Sciatic nerve (tissue), 2 donors: ENCODE measurements around the gene TICAM1. TPM values are rescaled to one million over a fixed set of nuclear protein-coding genes. Genes with fewer than 3 reads are reported as not detected.
"Not testable (repeated sequence)": the region's sequence is repeated elsewhere in the genome, so short reads cannot be mapped to it uniquely, and the experiment has no call there.

ENCODE experiments used
- ATAC-seq: fragments of 200-7000 bp; cut with Tn5 transposase; one replicate; pipeline ENCODE4 v1.9.1; 2020; ENCODE audit warnings: mild to moderate bottlenecking, moderate library complexity
- DNase-seq: peaks from one replicate; pipeline ENCODE4 v3.0.0-alpha.2; 2020; ENCODE audit warnings: low spot score
- intact Hi-C: fragments of 100-400 bp; cut with DNase I; formaldehyde crosslinking; loops from one replicate; pipeline ENCODE4 v1.14.2; 2022
- microRNA-seq: library from miRNA; unstranded; fragments of <30 nt; microRNA quantifications from one replicate; pipeline ENCODE4 v1.2.0, GENCODE V29; 2020
- total RNA-seq: library from RNA; stranded (reverse); fragmentation: NEBNext Ultra II Directional; extraction: Animal tissue kit (Norgen Biotek cat#: 25700); gene quantifications from one replicate; pipeline ENCODE4 v1.2.1, GENCODE V29; 2021
- donor health status: DM: no; HTN: no; CAD: no.
- donor health status: DM: no; HTN: no; CAD: no.

Gene TICAM1
- total RNA-seq, 1 donor from 2014 or later, result 10.8 TPM

DNA sequence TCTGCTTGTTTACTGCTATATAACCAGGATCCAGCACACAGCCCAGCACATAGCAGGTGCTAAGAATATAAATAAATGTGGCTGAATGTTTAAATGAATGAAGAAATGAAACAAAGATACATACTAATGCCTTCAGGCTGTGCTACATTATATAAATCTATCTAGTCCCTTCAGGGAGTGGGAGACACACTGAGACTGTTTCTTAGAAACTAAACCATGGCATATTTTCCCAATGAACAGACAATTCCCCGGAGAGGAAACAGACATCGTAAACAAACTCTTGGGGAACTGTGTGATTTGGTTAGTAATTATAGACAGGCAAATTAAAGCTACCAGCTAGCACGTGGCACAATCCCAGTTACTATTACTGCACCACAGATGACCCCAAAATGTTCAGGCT is 49.7 kb downstream of the TICAM1 start:
- no peak for DNase-seq
- intact Hi-C loops, result no loop called here
- ATAC-seq, result no peak

DNA sequence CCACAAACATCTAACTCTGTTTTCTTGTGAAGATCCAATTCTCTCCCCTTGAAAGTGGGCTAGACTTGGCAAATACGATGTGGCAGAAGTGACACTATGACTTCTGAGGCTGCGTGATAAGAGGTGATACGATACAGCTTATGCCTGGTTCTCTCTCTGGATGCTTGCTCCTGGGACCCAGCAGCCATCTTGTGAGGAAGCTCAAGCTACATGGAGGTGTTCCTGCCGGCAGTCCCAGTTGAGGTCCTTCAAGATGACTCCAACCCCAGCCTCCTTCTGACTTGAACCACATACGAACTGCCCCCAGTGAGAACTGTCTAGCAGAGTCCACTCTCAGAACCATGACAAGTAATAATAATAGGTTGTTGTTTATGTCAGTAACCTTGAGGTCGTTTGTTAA is 50.7 kb downstream of the TICAM1 start:
- DNase-seq, result no peak
- ATAC-seq, result no peak
- intact Hi-C loops, result no loop called here

DNA sequence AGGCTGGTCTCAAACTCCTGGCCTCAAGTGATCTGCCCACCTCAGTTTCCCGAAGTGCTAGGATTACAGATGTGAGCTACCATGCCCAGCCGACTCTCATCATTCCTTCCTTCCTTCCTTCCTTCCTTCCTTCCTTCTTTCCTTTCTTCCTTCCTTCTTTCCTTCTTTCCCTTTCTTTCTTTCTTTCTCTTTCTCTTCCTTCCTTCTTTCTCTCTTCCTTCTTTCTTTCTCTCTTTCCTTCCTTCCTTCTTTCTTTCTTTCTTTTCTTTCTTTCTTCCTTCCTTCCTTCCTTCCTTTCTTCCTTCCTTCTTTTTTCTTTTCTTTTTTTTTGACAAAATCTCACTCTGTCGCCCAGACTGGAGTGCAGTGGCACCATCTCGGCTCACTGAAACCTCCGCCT is 53.4 kb downstream of the TICAM1 start:
- intact Hi-C loops, ATAC-seq: not testable (repeated sequence)

DNA sequence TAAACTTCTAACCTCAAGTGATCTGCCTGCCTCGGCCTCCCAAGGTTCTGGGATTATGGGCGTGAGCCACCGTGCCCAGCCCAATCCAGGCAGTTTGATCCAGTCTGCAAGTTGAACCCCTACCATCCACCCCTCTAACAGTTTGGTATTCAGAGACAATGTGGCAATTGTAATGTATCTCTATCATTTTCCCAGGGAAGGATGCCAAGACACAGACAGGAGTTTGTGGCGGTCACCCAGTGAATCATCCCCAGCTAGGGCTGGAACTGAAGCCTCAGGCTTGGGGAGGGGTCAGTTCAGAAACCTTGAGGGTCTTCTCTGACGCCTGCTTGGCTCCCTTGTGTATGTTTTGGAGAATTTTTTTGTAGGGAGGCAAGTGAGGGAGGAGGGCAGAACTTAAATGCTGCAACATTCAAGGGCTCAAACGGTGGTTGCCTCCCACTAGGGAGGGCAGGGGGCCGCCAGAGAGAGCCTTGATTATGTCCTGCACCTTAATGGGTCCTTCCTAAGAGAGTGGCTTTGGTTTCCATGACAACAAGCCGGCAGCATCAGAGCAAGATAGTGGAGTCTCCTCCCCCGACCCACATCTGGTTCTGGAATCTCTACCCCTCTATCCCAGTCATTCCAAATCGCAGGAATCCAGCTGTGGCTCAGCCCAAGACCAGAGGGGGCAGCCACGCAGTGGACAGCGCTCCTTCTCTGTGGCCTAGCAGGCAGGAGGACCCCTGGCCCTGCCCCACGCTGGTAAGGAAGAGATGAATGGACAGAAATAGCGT is 54.9 kb downstream of the TICAM1 start:
- ATAC-seq (no peak), DNase-seq (no peak)
- intact Hi-C loops, result no loop called here

More for the DNA sequence above, 53.4 kb downstream of the TICAM1 start:
- not testable (repeated sequence) for DNase-seq

DNA sequence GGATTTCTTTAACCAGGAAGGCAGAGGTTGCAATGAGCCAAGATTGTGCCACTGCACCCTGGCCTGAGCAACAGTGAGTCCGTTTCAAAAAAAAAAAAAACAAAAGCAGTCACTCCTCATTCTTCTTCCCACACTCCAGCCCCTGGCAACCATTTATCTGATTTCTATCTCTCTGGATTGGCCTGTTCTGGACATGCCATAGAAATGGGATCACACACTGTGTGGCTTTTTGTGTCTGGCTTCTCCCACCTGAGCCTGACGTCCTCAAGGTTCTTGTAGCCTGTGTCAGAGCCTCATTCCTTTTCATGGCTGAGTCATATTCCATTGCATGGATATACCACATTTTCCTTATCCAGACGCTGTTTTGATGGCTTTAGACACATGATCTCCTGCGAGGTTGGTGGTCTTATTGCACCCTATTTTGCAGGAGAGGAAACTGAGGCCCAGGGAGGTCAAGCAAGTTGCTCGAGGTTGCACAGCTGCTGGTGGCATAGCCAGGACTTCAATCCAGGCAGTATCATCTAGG is 55.8 kb downstream of the TICAM1 start:
- no peak for DNase-seq
- no peak for ATAC-seq
- intact Hi-C loops, result no loop called here

DNA sequence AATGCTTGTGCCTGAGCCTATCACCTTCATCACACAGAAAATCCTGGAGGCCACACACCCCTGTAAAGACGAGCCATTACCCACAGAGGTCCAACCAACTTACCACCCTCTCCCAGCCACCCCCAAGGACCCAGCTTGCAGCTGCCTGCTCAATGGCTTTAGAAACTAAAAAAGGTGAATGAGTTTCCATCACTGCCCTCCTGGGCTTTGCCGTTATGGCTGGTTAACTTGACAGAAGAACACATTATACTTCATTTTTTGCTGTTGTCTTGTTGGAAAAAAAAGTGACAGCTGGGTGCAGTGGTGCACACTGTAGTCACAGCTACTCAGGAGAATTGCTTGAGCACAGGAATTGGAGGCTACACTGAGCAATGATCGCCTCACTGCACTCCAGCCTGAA is 57.4 kb downstream of the TICAM1 start:
- intact Hi-C loops, result no loop called here
- ATAC-seq, result no peak

DNA sequence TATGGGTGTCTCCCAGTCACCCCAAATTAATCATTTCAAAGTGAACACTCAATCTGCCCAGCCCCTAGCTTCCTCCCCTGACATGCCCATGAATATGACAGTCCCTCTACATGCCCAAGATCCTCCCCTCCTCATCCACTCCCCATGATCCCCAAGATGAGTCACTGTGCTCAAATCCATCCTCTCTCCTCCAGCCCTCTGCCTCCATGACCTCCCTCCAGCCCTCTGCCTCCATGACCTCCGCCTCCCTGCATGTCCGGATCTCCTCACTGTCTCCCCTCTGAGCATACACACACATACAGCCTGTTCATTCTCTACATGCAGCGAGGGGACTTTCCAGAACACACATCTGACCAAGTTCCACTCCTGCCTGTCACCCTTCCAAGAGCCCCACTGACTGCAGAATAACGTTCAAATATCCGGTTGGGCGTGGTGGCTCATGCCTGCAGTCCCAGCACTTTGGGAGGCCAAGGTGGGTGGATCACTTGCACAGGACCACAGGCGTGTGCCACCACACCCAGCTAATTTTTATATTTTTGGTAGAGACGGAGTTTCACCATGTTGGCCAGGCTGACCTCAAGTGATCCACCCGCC is 58.4 kb downstream of the TICAM1 start:
- intact Hi-C loops, result no loop called here
- ATAC-seq, result no peak

More for the DNA sequence above, 57.4 kb downstream of the TICAM1 start:
- DNase-seq, result no peak

DNA sequence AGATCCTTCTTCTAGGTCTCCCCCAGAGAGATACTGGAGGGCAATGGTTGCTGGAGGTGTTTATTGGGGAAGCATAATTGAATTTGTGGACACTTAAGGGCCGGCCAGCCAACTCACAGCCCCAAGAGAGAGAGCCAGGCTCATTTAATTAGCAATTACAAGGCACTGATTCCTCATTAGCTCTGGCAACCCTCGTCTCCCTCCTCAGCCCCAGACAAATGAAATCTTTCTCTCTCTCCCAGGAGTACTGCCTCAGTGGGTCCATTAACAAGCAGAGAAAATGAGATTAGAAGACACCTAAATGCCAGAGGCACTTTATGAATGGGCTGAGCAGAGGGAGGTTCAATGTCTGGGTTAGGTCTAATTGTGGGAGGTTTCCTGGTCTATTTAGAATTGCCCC is 58.9 kb downstream of the TICAM1 start:
- DNase-seq (no peak), ATAC-seq (no peak)
- intact Hi-C loops, result no loop called here

More for the DNA sequence above, 58.4 kb downstream of the TICAM1 start:
- DNase-seq, result no peak

DNA sequence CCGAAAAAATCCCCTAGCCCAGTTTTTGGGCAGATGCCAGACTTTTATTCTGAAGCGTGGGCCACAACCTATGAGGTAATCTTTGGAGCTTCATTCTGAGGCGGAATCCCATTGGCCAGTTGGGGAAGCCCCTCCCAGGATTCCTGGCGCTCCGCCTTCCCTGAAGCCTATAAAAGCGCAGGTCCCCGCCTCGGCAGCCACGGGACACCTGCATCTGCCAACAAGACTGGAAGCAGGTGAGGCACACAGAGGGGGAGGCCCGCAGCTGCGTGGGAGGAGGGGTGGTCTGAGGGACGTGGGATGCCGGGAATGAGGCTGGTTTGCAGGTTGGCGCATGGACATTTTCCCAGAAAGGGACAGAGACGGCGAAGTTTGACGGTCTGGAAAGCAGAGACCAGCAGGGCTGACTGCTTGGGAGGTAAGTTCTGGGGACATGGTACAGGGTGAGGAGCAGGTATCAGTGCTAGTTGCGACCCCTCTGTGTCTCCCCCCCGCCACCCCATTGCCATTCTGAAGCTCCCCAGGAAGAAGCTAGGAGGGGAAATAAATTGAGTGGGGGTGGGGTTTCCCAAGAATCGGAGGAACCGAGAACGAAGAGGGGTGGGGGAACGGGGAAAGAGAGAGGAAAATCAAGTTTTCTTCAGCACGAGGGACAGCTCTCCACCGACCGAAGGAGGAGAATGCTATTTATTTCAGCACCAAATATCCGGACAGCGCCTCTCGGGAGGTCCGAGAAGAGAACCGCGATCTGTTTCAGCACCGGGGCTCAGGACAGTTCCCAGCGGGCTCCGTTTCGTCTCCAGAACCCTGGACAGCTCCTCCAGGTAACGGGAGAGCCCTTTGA is 62.4 kb downstream of the TICAM1 start:
- intact Hi-C loops, result no loop called here
- DNase-seq (peak; percentile 90), ATAC-seq (peak; percentile 84)

Small RNA genes within 50 kb of the gene (microRNA-seq; reads per million reads assigned to microRNA genes)
- not detected for gene MIR7-3

Other genes starting within 250 kb of the TICAM1 start
- gene TNFAIP8L1, start 192.2 kb downstream of the TICAM1 start, total RNA-seq, result 12.8 TPM
- 49.1 TPM for gene MYDGF, start 161.4 kb downstream of the TICAM1 start, total RNA-seq
- gene DPP9, start 107.9 kb downstream of the TICAM1 start, total RNA-seq, result 47.7 TPM
- 7.5 TPM for gene FEM1A, start 40.0 kb downstream of the TICAM1 start, total RNA-seq
- 32.1 TPM for gene PLIN3, start 36.0 kb upstream of the TICAM1 start, total RNA-seq
- 1.1 TPM for gene ARRDC5, start 71.2 kb upstream of the TICAM1 start, total RNA-seq
- gene UHRF1, start 77.8 kb upstream of the TICAM1 start, total RNA-seq, result 1.2 TPM
- 60.1 TPM for gene KDM4B, start 137.4 kb upstream of the TICAM1 start, total RNA-seq